SHP77 treated with DMSO at 0.1 percent for 48 hours (cell line): Measurements from ENCODE around the gene HAND2.

ENCODE experiments used
- DNase-seq: peaks from one replicate; lab custom pipeline; 2025; lab: John Stamatoyannopoulos, UW

Gene HAND2

GRCh38 chr4:173502282-173502681 lies 27.7 kb downstream of the HAND2 start:
- no peak for DNase-seq

DNA sequence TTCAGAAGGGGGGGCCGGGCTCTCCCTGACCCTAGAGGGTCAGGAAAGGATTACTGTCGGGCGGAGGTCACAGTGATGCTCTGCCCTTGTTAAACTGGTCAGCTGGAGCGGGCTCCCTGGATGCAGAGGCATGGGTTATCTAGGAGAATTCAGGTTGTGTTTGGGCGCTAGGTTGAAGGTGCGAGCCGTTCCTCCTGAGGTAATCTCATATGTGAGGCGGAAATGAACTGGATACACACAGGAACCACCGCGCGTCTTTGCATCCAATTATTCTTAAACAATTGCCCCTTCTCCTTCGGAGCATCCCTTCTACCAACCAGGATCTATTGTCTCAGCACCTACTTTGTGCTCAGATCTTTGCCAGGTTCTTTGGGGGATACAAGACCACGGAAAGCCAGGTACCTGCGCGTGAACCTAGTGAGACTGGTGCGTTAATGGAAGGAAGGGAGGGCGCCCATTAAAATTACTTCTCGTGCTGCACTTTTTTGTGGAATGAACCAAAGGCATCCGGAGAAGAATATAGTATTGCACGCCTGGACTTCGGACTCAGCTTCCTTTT lies 28.4 kb downstream of the HAND2 start:
- no peak for DNase-seq

DNA sequence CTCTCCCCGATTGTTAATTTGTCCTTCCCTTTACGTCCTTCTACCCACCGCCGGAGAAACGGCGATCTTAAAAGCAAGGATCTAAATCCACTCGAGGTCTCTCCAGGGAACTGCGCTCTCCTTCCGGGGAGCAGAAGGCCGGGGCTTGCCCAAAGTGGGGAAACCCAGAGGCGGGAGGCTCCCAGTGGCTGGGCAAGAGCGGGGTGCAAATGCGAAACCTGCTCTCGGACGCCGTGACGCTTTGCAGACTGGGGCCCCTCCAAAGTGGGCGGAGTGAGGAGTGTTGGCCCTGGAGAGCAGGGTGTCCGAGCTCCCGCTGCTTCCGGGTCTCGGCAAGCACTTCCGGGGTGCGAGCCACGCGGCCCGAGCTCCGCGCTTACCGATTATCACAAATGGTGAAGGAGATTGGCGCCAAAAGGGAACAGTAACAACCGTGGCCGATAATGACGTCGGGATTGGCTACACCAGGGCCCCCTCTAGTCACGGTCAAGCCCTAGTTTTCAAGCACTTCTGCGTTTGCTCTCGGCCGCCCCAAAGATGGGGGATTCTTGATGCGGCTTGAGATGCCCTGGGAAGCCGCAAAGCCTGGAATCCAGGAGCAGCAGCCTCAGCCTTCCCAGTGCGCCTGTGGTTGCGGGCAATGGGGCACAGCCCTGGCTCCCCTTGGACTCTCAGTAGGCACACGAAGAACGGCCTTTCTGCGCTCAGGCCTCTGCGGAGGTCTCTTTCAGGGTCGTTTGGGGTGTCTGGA lies 29.0 kb downstream of the HAND2 start:
- no peak for DNase-seq

GRCh38 chr4:173499658-173500535 lies 30.1 kb downstream of the HAND2 start:
- no peak for DNase-seq

DNA sequence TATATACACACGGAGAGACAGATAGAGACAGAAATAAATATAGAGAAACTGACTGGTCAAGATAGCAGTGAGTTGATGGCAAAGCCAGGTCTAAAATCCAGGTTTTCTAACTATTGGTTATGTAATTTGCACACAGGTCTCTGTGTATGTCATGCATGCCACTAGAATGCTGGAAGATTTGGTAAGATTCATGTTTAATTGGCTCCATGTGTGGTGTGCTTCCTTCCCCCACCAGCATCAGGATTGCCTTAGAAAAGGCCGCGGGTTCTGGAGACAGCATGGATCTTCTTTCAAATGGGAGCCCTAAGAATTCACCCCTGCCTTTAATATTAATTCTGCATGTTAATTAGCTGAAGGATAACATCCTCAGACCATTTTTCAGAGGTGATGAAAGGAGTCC lies 31.3 kb downstream of the HAND2 start:
- DNase-seq = no peak

DNA sequence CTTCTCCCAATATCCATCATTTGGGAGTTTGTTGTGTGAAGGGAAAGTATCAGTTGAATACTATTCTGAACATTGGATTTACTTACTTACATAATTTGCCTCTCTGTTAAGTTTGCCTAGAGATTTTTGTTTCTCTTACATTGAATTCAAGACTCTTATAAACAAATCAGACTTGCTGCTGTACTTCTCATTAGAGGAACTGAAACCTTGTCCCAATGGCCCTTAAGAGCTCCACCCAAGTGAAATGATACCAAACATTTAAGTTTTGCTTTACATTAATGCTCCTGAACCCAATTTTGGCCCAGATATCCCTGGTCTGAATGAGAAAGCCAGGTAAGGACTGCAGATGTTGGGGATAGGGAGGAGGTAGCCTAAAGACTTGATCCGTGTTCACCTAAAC lies 32.0 kb downstream of the HAND2 start:
- no peak for DNase-seq

- DNase-seq = no peak
These were observed 35.7 kb downstream of the HAND2 start for GRCh38 chr4:173494013-173494970.

GRCh38 chr4:173493041-173493440 lies 37.0 kb downstream of the HAND2 start:
- DNase-seq = no peak

DNA sequence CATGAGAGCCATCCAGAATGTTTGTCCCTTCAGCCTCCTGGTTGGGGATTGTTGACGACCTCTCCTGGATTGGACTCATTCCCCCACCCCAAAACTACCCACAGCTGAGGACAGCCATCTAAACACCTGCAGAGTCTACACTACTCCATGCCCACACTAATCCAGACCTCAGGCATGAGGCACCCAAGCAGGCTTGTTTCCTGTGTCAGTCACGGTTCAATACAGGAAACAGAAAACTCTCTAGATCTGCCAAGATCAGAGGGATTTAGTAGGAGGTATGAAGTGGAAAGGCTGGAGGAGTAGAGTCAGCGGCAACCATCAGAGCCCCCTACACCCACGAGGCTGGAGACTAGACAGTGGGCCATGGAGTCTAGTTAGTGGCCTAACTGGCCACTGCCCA lies 37.7 kb downstream of the HAND2 start:
- no peak for DNase-seq

DNA sequence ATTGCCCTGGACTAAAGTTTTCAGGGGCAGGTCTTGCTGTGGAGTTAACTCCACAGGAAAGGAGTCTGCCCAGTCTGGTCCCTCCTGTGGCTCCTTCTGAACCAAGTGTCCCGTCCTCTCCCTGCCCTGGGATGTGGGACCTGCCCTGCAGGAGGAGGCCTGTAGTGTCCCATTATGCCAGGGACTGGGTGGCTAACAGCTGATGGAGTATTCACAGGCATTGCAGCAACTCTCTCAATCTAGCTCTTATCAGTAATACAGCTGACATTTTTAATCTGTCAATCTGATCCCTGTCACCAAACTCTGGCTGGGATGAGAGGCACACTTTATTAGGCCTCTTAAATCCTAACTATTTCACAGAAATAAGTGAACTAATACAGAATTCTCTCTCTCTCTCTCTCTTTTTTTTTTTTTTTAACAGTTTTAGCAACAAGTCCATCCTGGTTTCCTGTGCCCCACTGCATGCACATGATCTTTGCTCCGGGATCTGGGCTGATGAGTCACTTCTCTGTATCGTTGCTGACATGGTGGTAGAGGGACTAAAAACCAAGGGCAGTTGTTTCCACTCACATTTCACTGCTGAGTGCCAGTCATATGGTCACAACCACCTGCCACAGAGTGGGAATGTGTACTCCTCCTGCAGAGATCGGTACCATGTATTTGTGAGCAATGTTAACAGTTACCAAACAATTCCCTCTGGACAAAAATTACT lies 39.1 kb downstream of the HAND2 start:
- no peak for DNase-seq

DNA sequence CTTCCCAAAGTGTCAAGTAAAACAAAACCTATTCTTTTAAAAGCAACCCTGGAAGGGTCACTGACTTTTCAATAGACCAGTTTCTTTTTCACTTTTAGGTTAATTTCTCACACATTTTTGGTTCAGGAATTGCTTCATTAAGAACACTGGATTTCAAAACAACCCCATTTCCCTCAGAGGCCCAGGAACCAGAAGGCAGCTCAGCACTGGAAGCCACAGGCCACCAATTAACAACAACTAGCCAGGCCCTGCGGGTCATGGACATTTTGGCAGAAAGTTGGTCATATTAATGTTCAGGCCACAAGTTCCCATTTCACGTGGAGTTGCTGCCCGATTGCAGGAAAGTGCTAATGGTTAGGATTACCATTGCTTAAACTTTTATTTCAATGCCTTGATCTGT lies 39.8 kb downstream of the HAND2 start:
- DNase-seq = no peak

DNA sequence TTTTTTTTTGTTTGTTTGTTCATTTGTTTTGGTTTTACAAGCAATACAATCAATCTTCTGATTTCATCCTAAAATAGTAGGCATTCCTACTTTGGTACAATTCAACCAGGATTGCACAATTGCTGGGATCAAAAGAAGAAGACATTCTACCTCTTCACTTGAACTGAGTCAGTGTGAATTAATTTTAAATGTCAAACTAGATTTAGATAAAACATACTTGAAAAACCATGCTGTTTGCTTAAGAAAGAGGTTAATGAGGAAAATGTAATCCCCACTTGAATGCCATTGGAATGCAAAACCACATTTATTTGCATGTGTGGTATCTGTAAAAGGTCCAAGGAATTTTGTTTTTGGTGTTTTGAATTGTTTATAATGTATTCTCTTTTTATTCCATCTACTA lies 40.5 kb downstream of the HAND2 start:
- DNase-seq = no peak

DNA sequence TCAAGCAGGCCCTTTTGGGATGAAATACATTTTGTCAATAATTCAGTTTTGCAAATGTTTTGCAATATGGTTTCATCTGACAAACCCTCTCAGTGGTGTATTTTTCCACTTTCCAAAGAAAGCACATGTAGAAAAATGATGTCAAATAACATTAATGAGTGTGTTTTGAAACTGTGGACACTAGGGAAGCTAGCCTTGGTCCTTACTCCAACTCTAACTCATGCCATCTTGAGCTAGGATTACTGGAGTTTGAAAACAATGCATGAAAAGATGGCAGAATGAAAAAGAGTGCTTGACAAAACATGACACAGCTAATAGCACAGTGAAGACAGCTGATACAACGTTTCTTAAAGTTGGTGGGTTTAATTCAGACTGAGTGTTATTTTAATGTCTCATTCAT lies 41.4 kb downstream of the HAND2 start:
- no peak for DNase-seq

DNA sequence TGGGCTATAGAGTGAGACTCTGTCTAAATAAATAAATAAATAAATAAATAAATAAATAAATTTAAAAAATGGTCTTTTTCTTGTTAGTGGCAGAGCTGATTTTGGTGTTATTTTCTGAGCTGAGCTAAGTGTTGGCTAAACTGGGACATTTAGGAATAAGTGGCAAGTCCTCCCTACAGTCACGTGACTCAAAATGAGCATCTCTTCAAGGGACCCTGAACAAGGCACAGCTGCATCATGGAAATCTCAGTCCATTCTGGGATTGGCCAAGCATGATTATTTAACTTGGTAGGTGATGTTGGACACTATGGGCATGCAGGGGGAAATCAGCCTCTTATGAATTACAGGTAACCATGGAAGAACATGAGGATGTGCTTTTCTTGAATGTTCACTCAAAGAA lies 42.0 kb downstream of the HAND2 start:
- no peak for DNase-seq

- DNase-seq = no peak
These were observed 43.2 kb downstream of the HAND2 start for GRCh38 chr4:173486714-173487392.

DNA sequence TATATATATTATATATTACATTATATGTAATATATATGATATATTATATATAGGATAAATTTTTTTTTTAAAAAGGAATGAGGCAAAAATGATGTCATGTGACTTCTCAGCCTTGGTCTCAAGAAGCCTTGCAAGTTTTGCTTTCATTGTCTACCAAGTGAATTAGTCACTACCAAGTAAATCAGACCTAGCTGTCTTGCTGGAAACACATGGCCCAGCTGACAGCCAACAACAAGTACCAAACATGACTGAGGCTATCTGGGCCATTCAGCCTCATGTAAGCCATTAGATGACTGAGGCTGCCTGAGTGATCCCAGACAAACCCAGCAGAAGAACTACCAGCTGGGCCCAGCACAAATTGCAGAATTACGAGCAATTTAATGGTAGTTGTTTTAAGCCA lies 44.9 kb downstream of the HAND2 start:
- no peak for DNase-seq

DNA sequence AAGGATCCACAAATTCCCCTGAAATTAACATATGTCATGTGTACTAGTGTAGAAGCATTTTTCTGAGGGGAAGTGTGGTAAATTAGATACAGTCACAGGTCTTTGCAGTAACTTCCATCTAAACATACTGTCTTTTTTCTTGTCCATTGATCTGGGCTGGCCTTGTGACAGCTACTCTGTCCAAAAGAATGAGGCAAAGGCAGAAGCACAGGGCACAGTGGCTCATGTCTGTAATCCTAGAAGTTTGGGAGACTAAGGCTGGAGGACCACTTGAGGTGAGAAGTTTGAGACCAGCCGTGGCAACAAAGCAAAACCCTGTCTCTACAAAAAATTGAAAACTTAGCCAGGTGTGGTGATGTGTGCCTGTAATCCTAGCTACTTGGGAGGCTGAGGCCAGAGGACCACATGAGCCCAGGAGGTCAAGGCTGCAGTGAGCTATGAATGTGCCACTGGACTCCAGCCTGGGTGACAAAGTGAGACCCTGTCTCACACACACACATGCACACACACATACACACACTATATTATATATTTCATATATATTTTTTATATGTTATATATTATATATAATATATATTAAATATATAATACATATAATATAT lies 47.6 kb downstream of the HAND2 start:
- DNase-seq = no peak

DNA sequence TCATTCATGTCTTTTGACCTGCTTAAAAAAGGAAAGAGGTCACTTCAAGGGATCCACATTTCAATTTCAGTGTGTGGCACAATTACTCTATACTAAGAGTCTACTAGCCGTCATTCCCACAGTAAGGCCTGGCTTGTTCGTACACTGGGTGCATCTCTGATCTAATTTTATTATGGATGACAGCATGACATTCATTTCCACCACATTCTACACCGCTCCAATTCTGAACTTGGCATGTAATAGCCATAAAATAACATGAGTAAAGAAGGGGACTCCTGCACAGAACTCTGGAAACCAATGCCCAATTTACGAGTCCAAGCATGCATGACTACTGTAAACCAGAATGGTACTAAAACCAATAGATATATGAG lies 51.1 kb downstream of the HAND2 start:
- DNase-seq = no peak

DNA sequence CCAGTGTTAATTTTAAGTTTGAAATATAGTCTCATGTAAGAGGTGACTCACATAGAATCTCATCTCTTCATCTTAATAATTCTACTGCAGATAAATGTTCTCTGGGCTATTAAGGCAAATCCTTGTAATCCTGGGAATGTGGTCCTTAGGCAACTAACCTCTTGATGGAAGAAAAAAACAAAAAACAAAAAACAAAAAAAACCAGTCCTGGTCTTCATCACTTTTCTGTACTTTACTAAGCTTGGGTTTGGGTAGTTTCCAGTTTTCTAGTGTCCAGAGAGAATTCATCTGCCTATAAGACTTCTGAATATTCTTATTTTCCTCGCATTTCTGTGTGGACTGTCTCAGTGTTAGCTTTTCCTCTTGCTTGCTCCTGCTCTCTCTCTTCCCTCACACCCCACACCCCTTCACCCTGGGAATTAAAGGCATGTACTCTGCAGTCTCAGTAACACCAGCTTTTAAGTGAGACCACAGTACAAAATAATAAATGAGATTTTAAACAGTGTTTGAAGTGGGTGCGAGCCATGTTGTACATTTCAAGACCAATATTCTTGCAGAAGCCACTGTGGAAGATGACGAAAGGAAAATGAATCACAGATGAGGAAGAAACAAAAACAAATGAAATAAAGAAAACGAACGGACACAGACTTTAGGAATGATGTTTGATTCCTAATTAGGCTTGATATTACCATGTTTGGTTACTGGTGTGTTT lies 51.7 kb downstream of the HAND2 start:
- DNase-seq = no peak

GRCh38 chr4:173477016-173477415 lies 53.0 kb downstream of the HAND2 start:
- DNase-seq = no peak
